Left hindlimb (tissue), 1 donor: ENCODE measurements around the gene TPRKB.
"Not testable (repeated sequence)": the region's sequence is repeated elsewhere in the genome, so short reads cannot be mapped to it uniquely, and the experiment has no call there.

Experiments
- DNase-seq: peaks from one replicate; pipeline ENCODE4 v3.0.0-alpha.2; 2018

TPRKB gene

DNA sequence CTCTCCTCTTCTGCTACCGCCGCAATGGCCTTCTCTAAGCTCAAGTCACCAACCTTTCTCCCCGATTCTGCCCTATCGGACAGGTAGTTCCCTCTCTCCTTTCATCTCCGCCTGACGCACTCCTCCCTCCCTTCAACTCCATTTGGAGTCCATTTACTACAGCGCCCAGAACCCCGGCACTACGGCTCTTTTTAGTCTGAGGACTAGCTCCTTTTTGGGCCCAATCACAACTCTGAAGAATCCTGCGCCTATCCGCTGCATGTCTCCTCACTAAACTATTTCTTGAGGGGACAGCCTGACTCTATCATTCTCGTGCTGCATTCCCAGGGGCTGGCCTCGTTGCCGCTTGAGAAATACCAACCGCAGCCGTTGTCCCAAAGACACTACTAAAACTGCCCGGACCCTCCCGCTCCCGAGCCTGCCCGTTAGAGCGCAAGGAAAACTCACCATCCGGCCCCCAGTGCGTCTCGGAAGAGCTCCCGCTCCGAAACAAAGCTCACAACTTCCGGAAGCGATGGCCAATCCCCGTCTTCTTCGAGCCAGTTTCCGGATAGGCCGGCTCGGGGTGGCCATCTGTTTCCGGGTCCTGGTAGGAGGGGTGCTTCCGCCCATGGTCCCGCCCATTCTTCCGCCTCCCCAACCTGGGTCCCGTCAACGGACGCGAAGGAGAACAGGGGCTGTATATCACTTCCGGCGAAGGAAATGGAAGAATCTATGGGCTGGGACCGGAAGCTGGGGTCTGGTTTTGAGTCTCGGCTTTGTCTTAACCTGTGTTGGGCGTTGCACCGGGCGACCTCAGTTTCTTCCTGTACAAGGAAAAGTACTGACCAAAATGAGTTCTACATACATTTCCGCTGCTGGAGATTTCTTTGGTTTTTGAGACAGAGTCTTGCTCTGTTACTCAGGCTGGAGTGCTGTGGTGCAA, at the start of gene TPRKB:
Gene TPRKB, minus strand, starts transcription at position 491 of the 925 bp plus-strand sequence. CDS start 2,776 bp downstream, outside the sequence.
- peak; percentile 98 for DNase-seq

DNA sequence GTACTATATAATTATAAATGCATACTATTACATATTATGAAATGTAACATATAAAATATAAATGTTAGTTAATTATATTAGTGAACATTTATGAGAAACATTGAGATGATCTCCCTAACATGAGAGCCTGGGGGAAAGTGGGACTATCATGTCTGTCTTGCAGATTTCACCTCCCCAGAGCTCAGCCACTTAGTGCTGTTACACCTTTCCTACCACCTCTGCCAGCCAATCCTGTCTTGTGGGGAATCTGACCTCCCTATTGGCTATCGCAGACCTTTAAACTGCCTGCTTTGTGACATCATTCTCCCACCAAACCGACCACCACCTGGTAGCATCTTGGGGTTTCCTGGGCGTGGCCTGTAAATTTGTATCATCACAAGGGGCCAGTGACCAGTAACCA, 46.7 kb upstream of the TPRKB start, which contains the start of gene C2orf78:
Gene C2orf78, plus strand, starts transcription at position 301 of the 400 bp plus-strand sequence. CDS start 127 bp downstream, outside the sequence.
- not testable (repeated sequence) for DNase-seq

DNA sequence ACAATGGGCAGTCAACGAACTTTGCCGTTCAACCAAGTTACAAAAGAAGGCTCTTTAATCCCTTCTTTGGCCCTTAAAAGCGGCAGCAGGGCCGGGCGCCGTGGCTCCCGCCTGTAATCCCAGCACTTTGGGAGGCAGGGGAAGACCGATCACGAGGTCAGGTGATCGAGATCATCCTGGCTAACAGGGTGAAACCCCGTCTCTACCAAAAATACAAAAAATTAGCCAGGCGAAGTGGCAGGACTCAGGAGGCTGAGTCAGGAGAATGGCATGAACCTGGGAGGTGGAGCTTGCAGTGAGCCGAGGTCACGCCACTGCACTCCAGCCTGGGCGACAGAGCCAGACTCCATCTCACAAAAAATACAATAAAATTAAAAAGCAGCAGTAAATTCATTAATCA, 46.3 kb upstream of the TPRKB start:
- DNase-seq, result not testable (repeated sequence)

GRCh38 chr2:73780237-73780582, 43.1 kb upstream of the TPRKB start:
- no peak for DNase-seq

- DNase-seq, result peak; percentile 95
These were observed 42.5 kb upstream of the TPRKB start, which contains the start of gene DUSP11 for GRCh38 chr2:73779467-73780236. Gene DUSP11, minus strand, starts transcription at chr2:73780103. Its CDS starts 129 bp downstream, at chr2:73779974.

- DNase-seq, result not testable (repeated sequence)
These were observed 41.8 kb upstream of the TPRKB start for GRCh38 chr2:73778867-73779466.

DNA sequence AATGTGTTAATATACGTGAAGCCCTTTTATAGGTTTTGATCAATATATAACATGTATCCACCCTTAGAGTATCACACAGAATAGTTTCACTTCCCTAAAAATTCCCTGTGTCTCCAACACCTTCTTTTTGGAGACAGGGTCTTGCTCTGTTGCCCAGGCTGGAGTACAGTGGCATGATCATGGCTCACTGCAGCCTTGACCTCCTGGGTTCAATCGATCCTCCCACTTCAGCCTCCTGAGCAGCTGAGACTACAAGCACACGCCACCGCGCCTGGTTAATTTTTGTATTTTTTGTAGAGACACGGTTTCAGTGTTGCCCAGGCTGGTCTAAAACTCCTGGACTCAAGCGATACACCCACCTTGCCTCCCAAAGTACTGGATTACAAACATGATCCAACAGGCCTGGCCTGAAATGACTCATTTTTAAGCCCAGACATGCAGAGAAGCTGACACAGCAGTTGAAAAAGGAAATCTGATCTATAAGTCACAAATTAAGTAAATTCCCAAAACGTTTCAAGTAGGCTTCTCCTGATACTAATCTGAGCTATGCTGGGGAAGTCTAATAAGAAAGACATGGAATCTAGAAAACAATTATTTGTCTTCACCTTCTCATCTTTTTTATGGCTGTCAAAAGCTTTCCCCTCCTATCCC, 39.8 kb upstream of the TPRKB start:
- no peak for DNase-seq

DNA sequence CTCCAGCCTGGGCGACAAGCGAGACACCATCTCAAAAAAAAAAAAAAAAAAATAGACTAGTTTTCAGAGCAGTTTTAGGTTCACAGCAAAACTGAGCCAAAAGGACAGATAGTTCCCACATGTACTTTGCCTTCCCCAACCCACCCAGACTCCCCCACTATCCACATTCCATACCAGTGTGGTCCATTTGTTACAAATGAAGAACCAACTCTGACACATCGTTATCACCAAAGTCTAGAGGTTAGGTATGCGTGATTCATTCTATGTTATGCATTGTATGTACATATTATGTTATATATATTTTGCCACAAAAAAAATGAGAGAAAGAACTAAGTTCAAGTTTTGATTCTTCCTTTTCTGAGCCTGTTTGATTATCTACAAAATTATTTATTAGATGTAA, 39.2 kb upstream of the TPRKB start:
- DNase-seq, result no peak

- DNase-seq, result no peak
These were observed 35.7 kb upstream of the TPRKB start for GRCh38 chr2:73772819-73773218.

GRCh38 chr2:73770725-73771124, 33.6 kb upstream of the TPRKB start:
- no peak for DNase-seq

GRCh38 chr2:73766994-73767393, 29.8 kb upstream of the TPRKB start:
- no peak for DNase-seq

DNA sequence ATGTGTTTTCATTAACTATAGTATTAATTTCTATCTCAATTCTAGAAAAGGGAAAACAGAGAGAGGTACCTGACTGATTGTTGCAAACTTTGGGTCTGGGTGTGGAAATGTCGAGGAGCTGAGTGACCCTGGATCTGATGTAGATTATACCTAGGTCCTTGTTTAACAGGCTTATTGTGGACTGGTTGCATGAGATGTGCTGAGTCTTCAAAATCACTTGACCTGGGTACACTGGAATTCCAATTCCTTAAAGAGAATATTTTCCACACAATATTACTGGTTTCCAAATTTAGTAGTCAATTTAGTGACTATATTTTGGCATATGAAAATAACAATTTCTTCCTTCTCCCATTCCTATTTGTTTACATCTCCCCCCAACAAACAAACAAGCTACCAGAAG, 29.2 kb upstream of the TPRKB start:
- DNase-seq, result no peak

- DNase-seq, result no peak
These were observed 27.8 kb upstream of the TPRKB start for GRCh38 chr2:73764945-73765344.

- DNase-seq, result no peak
These were observed 25.4 kb upstream of the TPRKB start for GRCh38 chr2:73762571-73762970.

DNA sequence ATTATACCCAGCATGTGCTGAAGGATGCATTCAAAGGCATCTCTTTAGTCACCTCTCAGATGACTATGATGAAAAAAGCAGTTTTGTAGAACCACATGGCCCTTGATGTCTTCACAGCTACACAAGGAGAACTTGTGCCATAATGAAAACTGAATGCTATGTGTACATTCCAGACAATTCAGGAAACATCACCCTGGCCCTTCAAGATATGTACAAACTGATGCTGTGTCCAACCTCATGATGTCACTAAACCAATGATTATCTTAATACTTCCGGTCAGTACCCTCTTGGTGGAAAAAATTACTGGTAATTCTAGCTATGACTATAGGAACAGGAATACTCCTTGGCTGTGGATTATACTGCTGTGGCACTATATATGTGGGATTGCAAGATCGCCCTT, 22.8 kb upstream of the TPRKB start:
- DNase-seq, result no peak

GRCh38 chr2:73759285-73759764, 22.2 kb upstream of the TPRKB start:
- DNase-seq, result no peak

DNA sequence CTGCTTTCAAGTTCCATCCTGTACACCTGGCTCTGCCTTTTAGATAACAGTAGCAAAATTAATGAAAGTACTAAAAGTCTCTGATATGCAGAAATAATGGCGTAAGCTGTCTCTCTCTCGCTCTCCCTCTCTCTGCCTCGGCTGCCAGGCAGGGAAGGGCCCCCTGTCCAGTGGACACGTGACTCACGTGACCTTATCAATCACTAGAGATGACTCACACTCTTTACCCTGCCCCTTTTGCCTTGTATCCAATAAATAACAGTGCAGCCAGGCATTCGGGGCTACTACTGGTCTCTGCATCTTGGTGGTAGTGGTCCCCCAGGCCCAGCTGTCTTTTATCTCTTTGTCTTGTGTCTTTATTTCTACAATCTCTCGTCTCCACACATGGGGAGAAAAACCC, 17.2 kb upstream of the TPRKB start:
- DNase-seq, result not testable (repeated sequence)

DNA sequence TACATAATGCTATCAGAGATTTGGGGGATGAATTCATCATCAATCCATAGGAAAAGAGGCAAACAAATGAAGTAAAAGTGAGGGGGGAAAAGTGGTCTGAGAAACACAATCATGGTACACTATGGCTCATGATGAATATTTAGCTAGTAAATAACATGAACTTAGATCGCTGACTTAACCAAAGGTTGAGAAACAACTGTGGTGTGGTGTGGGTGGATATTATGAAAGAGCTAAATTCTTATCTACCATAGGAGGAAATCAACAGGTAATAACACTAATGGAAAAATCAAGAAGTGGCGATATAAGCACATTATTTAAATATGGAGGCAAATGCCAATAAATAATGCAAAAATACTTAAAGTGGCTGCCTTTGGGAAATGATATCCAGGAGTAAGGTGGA, 12.2 kb upstream of the TPRKB start:
- no peak for DNase-seq

DNA sequence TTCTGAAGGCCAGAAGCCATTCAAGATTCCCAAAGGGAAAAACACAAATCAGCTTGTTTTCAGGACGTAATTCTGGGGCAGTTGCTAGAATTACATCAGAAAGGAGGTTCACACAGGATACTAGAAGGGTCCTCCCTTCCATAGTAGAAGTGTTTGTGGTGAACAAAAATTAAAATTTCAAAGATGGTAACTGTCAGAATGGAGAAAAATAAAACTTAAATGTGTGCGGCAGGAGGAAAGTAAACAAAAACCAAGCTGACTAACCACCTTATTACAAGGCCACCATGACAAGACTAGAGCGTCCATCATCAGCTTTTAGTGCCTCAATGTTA, 9.7 kb upstream of the TPRKB start:
- no peak for DNase-seq

GRCh38 chr2:73746015-73746876, 9.1 kb upstream of the TPRKB start:
- DNase-seq, result no peak

GRCh38 chr2:73740767-73741166, 3.6 kb upstream of the TPRKB start:
- no peak for DNase-seq

DNA sequence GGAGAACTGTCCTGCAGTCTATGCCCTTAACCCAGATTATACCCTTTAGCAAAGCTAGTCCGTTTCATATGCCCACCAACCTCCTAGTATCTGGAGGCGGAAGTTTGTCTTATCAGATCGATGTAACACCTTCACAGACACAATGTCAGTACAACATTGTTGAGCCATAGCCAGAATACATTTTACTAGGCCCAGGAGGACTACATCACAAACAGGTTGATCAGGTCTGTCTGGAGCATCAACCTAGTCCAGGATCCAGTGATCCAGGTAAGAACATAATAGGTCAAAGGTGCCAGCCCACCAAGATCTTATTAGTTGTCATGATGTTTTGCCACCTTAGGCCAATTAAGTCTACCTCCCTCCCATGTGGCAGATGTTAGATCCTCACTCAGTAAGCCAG, 2.0 kb upstream of the TPRKB start:
- DNase-seq, result no peak
